HG02943 (cell line): ENCODE measurements around the gene TBC1D8.

ENCODE experiments used
- ATAC-seq: cut with Tn5 transposase; IDR thresholded peaks from one replicate; pipeline ENCODE4 v1.9.1; 2021; ENCODE audit warnings: mild to moderate bottlenecking, low read depth, moderate library complexity; ENCODE audit not compliant: unreplicated experiment

TBC1D8 gene

GRCh38 chr2:100984892-100985307 is 166.3 kb downstream of the TBC1D8 start:
- no peak for ATAC-seq

- no peak for ATAC-seq
Observed at GRCh38 chr2:100983684-100984310, 167.4 kb downstream of the TBC1D8 start.

DNA sequence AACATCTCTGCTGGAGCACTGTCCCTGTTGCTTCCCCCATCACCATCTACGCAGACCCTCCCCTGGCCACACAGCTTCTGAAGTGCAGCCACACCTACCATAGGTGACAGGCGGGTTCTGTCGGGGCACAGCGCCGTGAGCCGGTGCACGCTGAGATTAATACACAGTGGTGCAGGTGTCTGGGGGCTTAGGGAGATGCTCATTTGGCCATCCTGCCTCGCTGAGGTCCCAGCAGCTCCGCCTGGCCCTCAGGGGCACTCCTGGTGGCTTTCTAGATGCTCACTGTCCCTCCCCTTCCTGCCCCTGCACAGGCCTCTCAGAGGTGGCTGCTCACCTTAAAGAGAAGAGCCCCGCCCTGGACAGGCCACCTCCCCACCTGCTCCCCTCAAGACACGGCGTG is 168.0 kb downstream of the TBC1D8 start:
- no peak for ATAC-seq

GRCh38 chr2:100982431-100982861 is 168.7 kb downstream of the TBC1D8 start:
- ATAC-seq: no peak

DNA sequence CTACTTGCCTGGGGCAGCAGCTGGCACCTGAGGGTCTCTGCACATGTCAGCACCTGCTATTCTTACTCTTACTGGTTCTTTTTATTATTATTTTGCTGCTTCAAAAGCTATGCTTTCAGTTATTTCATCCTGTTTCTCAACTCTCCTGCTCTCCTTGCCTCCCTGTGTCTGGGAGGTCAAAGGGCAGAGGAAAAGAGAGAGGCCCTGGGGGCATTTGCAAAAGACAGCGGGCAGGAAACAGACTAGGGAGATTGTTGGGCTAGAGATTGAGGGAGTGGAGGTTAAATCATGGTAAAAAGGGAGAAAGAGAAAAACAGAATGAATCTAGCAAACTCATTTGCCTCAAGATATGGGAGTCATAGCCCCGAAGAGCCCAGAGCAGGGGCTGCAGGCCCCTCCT is 170.2 kb downstream of the TBC1D8 start:
- no peak for ATAC-seq

- ATAC-seq: no peak
Observed at GRCh38 chr2:100980046-100980445, 171.1 kb downstream of the TBC1D8 start.

DNA sequence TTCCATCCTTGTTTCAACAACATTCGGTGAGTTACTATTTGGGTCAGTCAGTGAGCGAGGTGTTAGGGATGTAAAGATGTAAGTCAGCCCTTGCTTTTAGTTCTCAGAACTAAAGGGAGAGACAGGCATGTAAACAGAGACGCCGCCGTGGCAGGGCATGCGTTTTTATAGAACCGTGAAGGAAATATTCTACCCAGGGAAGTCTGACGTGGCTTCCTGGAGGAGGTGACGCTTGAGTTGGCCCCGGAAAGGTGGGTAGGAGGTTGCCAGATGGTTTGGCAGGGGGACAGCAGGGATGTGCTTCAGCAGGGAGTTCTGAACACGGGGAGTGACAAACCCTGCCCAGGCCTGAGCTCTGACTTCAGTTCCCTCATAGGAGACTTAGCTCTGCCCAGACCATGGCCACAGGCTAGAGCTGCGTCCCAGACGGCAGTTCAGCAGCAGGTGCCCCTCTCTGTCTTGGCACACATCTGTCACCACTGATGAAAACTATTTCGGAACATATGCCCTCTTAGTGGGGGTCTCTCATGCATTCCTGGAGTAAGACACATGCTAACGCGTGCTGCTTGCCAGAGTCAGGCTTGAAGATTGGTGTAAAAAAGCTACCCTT is 172.5 kb downstream of the TBC1D8 start:
- no peak for ATAC-seq

- no peak for ATAC-seq
Observed at GRCh38 chr2:100977511-100977910, 173.7 kb downstream of the TBC1D8 start.

DNA sequence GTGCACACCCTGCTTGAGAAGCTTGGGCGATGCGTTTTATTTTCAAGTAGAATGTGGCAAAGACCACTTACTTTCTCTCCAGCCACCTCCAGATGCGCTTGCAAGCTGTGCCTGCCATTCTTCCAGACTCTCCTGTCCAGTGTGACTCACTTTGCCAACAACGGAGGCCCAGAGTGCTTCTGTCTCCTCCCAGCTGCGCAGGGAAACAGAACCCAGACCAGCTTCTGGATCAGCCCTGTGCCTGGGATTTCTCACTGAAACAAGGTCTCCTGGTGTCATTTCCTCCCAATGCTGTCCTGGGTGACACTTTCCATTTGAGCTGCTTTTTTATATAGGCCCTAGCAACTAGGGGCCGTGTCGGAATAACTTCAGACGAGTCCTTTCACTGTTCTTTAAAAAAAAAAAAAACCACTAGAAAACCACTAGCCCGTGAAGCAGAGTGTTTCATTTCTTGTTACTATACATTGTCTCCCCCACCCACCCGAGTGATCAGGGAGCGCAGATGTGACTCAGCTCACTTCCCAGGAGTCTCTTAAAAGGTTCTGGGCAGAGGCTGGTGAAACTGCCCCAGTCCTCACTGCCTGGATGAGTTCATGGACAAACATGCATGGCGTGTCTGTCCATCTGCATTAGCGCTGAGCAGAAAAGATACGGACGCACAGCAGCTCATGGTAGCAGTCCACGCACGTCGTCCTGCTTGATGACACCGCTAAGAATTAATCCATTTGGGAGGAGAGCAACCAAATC is 174.4 kb downstream of the TBC1D8 start:
- no peak for ATAC-seq

DNA sequence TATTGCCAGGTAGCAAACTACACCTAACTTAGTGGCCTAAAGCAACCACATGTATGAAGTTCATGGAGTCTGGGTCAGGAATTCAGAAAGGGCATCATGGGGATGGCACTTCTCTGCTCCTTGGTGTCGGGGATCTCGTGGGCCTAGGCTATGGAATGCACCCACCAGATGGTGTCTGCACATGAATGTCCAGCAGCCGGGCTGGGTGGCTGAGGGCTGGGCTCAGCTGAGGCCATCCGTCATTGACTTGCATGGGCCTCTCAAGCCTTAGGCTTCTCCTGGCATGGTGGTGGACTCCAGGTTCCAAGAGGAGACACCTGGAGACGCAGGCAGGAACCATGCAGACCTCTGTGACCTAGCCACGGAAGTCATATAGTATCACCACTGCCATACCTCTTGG is 175.1 kb downstream of the TBC1D8 start:
- no peak for ATAC-seq

DNA sequence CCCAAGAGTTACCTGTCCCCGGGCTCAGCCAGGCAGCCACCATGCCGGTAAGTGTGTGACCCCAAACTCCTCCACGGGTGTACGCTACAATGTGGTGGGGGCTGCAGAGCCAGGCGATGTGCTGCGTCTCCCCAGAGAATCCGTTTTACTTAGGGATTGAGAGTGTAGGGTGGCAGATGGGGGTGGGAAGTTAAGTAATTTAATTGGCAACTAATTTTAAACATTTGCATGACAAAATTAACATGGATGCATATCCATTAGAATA is 175.7 kb downstream of the TBC1D8 start:
- no peak for ATAC-seq

DNA sequence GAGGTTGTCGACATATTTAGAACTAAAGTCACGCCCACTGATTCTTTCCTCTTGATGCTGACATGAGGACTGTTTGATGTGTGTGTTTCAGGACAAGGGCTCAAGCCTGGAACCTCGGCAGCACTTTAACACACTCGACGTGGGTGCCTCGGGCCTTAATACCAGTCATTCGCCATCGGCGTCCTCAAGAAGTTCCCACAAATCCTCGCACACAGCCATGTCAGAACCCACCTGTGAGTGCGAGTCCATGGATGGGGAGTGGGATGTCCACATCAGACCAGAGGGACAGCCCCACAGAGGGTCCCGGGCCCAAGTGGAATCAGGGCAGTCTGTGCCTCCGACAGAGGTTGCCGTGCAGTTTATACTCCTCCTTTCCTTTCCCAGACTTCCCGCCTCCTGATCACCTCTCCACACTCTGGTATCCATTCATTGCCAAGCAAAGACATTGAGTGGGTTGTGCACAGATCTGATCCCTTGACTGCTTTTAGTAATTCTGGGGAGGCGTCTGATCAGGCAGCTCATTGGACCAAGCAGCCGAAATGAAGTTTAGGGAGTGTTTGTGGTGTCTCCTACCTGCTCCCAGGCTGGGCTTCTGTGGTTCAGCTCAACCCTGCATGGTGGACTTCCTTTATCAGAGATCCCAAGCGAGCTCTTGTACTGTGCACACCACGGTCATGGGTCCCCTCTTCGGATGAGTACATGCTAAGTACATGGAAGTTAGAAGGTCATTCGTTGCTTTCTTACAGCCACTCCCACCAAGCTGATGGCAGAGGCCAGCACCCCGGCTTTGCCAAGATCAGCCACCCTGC is 176.3 kb downstream of the TBC1D8 start:
- ATAC-seq: no peak

GRCh38 chr2:100972452-100972851 is 178.7 kb downstream of the TBC1D8 start:
- no peak for ATAC-seq

DNA sequence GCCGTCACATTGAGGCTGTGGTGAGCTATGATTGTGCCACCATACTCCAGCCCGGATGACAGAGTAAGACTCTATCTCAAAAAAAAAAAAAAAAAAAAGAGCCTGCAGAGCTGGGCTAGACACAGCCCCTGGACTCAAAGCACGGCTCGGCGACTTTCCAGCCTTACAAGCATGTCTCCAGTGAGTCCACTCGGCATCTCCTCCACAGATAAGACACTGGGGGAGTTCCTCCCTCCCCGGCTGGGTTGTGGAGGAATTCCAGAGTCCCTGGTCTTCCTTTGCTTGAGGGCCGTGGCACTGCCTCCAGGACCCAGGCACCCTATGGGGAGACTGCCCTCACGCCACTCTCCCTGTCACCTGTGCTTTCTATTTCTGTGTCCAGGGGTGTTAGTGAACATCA is 180.0 kb downstream of the TBC1D8 start:
- no peak for ATAC-seq

DNA sequence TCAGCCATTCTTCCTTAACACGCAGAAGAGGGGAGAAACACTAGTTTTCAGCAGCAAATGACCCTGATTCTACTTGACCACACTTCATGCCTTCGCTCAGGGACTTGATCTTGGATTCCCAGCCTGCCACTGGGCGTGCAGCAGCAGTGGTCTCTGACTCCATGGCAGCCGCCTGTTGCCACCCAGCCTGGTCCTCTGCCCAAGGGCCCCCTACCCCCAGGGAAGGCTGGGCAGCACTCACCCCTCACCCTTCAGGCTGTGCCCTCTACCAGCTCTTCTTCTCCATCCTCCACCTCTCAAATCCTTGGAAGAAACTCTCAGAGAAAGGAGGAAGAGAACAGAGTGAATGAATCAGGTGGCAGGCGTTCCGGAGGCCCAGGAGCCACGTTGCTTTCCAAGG is 181.2 kb downstream of the TBC1D8 start:
- ATAC-seq: no peak

DNA sequence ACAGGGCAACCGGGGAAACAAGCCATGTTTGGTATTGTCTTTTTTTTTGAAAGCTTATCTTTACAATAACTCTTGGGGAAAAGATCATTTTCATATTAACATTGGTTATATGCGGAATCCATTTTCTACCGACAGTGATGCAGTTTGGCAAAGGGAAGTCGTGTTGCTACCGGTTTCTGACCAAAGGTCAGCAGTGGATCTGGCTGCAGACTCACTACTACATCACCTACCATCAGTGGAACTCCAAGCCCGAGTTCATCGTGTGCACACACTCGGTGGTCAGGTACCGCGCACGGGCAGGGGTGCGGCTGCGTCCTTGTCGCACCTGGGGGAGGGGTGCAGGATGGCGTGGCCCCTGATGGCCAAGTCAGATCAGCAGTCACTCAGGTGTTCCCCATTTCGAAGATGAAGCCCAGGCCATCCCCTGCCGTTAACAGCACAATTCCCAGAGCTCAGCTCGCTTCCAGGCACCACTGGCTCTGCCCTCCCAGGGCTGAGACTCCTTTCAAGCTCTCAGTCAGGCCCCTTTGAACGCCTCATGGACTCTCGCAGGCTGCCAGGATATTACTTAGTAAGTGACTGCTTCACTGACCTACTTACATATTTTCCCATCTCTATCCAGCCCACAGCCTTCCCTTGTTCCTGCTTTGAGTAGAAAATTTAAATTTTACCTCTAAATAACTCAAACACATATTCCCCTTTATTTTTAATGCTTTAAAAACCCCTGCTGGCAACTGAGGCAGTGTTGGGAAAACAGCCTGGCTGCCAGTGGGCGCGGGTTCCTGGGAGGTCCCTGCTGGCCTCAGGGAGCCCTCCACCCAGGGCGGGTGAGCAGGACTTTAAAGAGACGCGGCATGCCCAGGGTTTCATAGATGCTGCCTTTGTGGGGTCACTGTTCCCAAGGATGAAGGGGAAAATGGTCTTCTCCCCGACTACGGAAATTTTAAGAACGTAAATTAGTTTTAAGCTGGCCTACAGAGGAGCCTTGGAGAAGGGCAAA is 182.7 kb downstream of the TBC1D8 start:
- ATAC-seq: no peak

DNA sequence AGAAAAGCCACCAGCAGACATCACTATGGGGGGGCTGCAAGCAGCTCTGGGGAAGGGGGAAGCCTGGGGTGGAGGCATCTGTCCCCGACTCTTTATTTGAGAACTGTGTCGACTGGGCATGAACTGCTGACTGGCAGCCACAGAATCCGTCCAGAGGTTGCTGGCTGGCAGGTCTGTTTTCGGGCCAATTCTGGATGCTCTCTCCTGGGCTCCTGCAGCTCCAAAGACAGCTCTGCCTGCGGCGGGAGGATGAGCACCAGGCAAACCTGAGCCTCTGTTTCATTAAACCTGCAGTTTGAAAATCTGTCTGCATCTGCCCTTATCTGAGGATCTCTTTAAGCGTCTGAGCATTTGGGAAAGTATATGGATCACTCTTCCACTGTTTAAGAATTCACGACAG is 183.5 kb downstream of the TBC1D8 start:
- no peak for ATAC-seq

DNA sequence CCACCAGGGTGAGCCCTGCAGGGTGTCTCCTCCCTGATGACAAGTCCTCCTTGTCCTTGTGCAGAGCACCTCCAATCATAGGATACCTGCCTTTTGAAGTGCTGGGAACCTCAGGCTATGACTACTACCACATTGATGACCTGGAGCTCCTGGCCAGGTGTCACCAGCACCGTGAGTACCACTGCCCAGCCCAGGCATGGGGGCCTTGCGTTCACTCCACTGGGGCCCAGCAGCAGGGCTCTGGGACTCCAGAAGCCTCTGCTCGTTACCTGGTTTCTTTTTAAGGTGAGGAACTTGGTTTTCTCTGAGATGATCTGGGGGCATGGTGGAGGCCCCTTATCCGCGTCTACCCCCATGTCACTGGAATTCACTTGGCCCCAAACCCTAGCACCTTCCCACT is 185.6 kb downstream of the TBC1D8 start:
- ATAC-seq: no peak

- ATAC-seq: no peak
Observed at GRCh38 chr2:100964681-100965169, 186.5 kb downstream of the TBC1D8 start.

GRCh38 chr2:100964222-100964621 is 187.0 kb downstream of the TBC1D8 start:
- no peak for ATAC-seq
